ENCODE measurements around the gene TFDP1.

TFDP1 gene

DNA sequence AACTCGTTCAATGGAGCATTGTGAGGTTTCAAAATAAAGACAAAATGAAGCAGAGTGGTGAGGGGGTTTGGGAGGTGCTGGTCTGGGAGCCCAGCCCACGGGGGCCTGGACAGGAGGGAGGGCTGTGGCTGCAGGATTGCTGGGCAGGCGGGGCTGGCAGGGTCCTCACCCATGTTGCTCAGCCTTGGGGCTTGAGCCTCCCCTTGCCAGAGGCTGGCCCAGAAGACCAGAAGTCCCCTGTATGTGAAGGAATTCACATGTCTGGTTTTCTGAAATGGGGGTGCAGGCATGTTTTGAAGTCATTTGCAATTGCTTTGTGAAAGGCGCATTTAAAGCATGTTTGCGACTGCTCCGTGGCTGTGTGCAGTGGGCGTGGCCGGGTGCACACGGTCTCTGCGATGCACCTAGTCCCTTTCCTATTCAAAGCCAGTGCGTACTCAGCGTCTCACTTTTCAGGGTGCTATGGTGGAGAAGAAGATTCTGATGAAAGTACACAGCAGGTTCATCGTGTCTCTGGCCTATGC is 84.7 kb downstream of the TFDP1 start:
- DNase-seq, result no peak

DNA sequence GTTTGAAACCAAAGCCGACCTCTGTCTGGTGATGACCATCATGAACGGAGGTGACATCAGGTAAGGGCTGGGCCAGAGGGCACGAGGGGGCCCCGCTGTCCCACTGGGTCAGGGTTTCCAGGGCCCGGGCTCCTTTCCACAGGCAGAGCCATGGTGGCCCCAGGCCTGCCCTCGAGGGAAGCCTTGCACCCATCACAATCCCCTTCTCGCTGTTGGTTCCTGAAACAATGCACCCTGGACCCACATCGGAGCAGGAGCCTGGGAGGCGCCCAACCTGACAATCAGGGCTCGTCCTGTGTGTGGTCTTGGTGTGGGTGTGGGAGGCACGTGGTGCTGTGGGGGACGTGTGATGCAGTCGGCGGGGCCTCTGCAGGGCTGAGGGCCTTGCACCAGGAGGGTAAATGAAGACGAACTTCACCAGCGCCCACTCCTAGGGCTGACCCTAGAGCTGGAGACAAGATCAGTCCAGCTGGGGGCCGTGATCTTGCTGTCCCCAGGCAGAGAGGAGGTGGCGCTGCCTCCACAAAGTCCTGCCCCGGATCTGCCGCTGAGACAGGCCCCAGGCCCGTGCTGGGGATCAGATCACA is 85.3 kb downstream of the TFDP1 start:
- no peak for DNase-seq

DNA sequence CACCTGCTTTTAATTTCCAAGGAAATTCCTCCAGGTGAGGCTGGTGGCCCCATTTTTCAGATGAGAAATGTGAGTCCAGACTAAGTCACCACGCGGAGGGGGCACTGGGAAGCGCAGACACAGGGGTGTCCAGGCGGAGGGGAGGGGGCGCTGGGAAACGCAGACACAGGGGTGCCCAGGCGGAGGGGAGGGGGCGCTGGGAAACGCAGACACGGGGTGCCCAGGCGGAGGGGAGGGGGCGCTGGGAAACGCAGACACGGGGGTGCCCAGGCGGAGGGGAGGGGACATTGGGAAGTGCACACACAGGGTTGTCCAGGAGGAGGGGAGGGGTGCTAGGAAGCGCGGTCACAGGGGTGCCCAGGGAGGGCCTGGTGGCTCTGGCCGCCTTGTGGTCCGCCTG is 86.0 kb downstream of the TFDP1 start:
- DNase-seq, result no peak

DNA sequence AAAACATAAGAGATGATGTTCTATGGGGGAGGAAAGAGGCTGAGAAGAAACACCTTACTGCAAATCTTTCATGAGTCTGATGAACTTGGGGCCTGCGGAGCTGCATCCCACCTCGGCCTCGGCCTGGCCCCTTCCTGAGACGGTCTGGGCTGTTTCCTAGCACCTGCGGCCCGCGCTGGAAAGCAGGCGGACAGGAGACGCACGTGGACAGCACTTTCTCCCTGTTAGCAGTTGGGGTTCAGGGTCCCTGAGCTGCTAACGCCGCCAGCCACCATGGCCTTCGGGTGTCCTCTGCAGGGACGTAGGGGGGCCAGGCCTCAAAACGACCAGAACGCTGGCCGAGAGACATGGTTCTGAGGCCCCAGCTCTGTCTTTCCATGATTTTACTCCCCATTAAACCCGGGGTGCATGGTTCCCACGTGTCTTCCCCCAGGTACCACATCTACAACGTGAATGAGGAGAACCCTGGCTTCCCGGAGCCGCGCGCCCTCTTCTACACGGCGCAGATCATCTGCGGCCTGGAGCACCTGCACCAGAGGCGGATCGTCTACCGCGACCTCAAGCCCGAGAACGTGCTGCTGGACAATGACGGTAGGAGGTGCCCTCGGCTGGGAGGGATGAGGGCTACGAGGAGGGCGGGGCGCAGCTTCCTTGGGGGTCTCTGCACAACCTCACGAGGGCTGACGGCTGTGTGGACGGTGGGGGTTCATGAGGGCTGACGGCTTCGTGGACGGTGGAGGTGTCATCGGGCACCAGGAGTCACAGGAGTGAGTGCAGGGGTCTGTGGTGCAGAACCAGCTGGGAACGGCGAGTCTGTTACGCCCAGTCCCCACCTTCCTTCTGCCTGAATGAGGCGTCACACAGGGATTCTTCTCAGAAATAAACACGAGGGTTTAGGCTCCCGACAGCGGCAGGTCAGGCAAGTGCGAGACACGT is 86.8 kb downstream of the TFDP1 start:
- DNase-seq, result no peak

DNA sequence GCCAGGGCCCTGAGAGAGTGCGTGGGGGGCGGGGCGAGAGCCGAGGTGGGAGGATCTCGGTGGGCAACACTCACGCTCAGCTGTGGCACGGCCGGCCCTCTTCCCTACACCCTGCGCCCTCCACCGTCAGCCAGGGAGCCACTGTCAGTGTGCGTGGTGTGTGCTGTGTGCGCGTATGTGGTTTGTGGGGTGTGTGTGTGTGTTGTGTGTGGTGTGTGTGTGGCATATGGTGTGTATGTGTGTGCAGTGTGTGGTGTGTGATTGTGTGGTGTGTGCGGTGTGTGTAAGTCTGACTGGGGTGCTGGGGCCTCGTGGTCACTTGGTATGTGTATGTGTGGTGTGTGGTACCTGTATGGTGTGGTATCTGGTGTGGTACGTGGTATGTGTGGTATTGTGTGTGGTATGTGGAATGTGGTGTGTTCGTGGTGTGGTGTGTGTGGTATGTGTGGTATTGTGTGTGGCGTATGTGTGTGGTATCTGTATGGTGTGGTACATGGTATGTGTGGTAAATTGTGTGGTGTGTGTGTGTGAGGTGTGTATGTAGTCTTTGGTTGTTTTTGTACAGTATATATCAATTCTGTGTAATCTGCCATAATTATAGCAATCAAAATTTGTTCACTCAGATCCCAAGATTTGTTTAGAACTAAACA is 87.6 kb downstream of the TFDP1 start:
- no peak for DNase-seq
